ENCODE measurements around the gene SBNO2.

The SBNO2 gene

GRCh38 chr19:1144741-1145140, 29.3 kb downstream of the SBNO2 start:
- TF ChIP-seq CTCF (conservative IDR thresholded peaks at IDR 0.05; ENCODE audit: low read depth, low read length), result no peak
- DNase-seq (ENCODE audit: low read depth), result no peak
- no peak overlapping the region for H3K4me3 ChIP-seq (ENCODE audit: low read depth, low read length)

- no peak overlapping the region for H3K4me3 ChIP-seq (ENCODE audit: low read depth, low read length)
- no peak for DNase-seq (ENCODE audit: low read depth)
- TF ChIP-seq CTCF (conservative IDR thresholded peaks at IDR 0.05; ENCODE audit: low read depth, low read length), result no peak
Observed at GRCh38 chr19:1143828-1144399, 30.2 kb downstream of the SBNO2 start.

GRCh38 chr19:1141944-1142343, 32.1 kb downstream of the SBNO2 start:
- no peak for DNase-seq (ENCODE audit: low read depth)
- no peak for TF ChIP-seq CTCF (conservative IDR thresholded peaks at IDR 0.05; ENCODE audit: low read depth, low read length)
- H3K4me3 ChIP-seq (ENCODE audit: low read depth, low read length), result no peak overlapping the region

- DNase-seq (ENCODE audit: low read depth), result no peak
- TF ChIP-seq CTCF (conservative IDR thresholded peaks at IDR 0.05; ENCODE audit: low read depth, low read length), result no peak
- no peak overlapping the region for H3K4me3 ChIP-seq (ENCODE audit: low read depth, low read length)
Observed at GRCh38 chr19:1140272-1141027, 33.6 kb downstream of the SBNO2 start.

GRCh38 chr19:1139126-1139525, 34.9 kb downstream of the SBNO2 start:
- no peak overlapping the region for H3K4me3 ChIP-seq (ENCODE audit: low read depth, low read length)
- TF ChIP-seq CTCF (conservative IDR thresholded peaks at IDR 0.05; ENCODE audit: low read depth, low read length), result no peak
- no peak for DNase-seq (ENCODE audit: low read depth)

- no peak for TF ChIP-seq CTCF (conservative IDR thresholded peaks at IDR 0.05; ENCODE audit: low read depth, low read length)
- no peak for DNase-seq (ENCODE audit: low read depth)
- no peak overlapping the region for H3K4me3 ChIP-seq (ENCODE audit: low read depth, low read length)
Observed at GRCh38 chr19:1138121-1138520, 35.9 kb downstream of the SBNO2 start.

All from choroid plexus epithelial cell (primary cell).